Measurements from ENCODE around the gene C12orf76. TPM values are rescaled to one million over a fixed set of nuclear protein-coding genes. Genes with fewer than 3 reads are reported as not detected.

Gene C12orf76
- total and polyA plus RNA-seq, 2 of the 13 experiments (the other 11 are each of a cell fraction or from before 2014, with no cell fraction given) = 15.8 to 38.4 TPM

DNA sequence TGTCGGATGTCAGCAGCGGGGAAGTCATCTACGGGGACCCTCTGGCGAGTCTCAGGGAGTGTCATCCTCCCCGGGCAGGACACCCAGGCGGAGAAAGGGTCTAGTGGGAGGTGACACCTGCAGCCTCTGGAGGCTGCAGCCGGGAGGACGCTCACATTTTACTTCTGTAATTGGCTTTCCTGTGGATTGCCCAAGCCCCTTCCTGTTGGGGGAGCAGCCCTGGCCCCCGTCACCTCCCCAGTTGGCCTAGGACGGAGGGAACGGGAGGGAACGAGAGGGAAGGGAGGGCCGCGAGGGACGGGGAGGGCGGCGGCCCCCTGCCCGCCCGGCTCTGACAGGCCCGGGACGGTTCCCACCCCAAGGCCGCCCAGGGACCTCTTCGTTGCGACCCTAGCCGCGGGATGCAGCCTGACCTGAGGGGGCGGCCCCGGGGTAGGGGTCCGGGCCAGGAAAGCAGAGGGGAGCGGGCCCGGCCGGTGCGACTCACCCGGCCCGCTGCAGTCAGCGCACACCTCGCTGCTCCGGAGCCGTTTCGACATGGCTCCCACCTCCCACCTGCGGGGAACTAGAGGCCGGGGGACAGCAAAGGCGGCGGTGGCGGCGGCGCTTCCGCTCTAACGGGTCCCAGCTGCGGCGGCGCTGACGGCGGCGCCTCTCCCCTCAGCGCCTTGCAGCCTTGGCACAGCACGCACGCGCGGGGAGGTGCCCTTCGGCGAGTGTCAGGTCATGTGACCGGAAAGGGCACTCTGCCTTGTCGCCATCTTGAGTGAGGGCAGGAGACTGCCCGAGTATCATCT is 52.4 kb downstream of the C12orf76 start, which contains the start of gene GIT2 (continued):
- TF ChIP-seq BCL3 (CRISPR knock-in tag; IDR thresholded peaks at IDR 0.05) (peak; percentile 79; the same call in 1 of the 2 replicates), RFX1 (IDR thresholded peaks at IDR 0.05) (no peak), HMGA1 (CRISPR knock-in tag; conservative IDR thresholded peaks at IDR 0.05) (no peak), ETV6 (CRISPR knock-in tag; conservative IDR thresholded peaks at IDR 0.05) (peak; percentile 40; the same call in 1 of the 2 replicates), HMG20A (CRISPR knock-in tag; IDR thresholded peaks at IDR 0.05; ENCODE audit: borderline replicate concordance) (no peak), SOX13 (IDR thresholded peaks at IDR 0.05) (no peak), SOX13 (CRISPR knock-in tag; conservative IDR thresholded peaks at IDR 0.05 in 1 of 2, IDR thresholded peaks at IDR 0.05 in 1 of 2) (no peak), CBX1 (IDR thresholded peaks at IDR 0.05; ENCODE audit: low read depth) (no peak), ZMAT3 (CRISPR knock-in tag; conservative IDR thresholded peaks at IDR 0.05) (no peak; the same call in 1 of the 2 replicates), TCF7L2 (IDR thresholded peaks at IDR 0.05; ENCODE audit: low read depth, low read length) (no peak), KLF13 (CRISPR knock-in tag; IDR thresholded peaks at IDR 0.05) (0 out of 2 replicates have a peak, but pooled peaks have one; percentile 53), SALL1 (CRISPR knock-in tag; IDR thresholded peaks at IDR 0.05) (peak; percentile 66), ZNF720 (CRISPR knock-in tag; IDR thresholded peaks at IDR 0.05) (no peak), MIER2 (CRISPR knock-in tag; IDR thresholded peaks at IDR 0.05) (no peak), CBX2 (IDR thresholded peaks at IDR 0.05; ENCODE audit: low read depth, low read length) (no peak), CBX2 (CRISPR knock-in tag; IDR thresholded peaks at IDR 0.05; ENCODE audit: low read depth) (no peak), TSC22D2 (CRISPR knock-in tag; IDR thresholded peaks at IDR 0.05; ENCODE audit: borderline replicate concordance) (no peak)
- TF ChIP-seq, protein P1, sequence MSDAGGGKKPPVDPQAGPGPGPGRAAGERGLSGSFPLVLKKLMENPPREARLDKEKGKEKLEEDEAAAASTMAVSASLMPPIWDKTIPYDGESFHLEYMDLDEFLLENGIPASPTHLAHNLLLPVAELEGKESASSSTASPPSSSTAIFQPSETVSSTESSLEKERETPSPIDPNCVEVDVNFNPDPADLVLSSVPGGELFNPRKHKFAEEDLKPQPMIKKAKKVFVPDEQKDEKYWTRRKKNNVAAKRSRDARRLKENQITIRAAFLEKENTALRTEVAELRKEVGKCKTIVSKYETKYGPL (CRISPR knock-in tag; IDR thresholded peaks at IDR 0.05) = no peak
- TF ChIP-seq, protein P2, sequence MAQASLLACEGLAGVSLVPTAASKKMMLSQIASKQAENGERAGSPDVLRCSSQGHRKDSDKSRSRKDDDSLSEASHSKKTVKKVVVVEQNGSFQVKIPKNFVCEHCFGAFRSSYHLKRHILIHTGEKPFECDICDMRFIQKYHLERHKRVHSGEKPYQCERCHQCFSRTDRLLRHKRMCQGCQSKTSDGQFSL (CRISPR knock-in tag; IDR thresholded peaks at IDR 0.05) = peak; percentile 30; the same call in 1 of the 2 replicates
- TF ChIP-seq, protein P3, sequence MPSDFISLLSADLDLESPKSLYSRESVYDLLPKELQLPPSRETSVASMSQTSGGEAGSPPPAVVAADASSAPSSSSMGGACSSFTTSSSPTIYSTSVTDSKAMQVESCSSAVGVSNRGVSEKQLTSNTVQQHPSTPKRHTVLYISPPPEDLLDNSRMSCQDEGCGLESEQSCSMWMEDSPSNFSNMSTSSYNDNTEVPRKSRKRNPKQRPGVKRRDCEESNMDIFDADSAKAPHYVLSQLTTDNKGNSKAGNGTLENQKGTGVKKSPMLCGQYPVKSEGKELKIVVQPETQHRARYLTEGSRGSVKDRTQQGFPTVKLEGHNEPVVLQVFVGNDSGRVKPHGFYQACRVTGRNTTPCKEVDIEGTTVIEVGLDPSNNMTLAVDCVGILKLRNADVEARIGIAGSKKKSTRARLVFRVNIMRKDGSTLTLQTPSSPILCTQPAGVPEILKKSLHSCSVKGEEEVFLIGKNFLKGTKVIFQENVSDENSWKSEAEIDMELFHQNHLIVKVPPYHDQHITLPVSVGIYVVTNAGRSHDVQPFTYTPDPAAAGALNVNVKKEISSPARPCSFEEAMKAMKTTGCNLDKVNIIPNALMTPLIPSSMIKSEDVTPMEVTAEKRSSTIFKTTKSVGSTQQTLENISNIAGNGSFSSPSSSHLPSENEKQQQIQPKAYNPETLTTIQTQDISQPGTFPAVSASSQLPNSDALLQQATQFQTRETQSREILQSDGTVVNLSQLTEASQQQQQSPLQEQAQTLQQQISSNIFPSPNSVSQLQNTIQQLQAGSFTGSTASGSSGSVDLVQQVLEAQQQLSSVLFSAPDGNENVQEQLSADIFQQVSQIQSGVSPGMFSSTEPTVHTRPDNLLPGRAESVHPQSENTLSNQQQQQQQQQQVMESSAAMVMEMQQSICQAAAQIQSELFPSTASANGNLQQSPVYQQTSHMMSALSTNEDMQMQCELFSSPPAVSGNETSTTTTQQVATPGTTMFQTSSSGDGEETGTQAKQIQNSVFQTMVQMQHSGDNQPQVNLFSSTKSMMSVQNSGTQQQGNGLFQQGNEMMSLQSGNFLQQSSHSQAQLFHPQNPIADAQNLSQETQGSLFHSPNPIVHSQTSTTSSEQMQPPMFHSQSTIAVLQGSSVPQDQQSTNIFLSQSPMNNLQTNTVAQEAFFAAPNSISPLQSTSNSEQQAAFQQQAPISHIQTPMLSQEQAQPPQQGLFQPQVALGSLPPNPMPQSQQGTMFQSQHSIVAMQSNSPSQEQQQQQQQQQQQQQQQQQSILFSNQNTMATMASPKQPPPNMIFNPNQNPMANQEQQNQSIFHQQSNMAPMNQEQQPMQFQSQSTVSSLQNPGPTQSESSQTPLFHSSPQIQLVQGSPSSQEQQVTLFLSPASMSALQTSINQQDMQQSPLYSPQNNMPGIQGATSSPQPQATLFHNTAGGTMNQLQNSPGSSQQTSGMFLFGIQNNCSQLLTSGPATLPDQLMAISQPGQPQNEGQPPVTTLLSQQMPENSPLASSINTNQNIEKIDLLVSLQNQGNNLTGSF (CRISPR knock-in tag; IDR thresholded peaks at IDR 0.05) = no peak; the same call in 1 of the 2 replicates
- TF ChIP-seq, protein P4, sequence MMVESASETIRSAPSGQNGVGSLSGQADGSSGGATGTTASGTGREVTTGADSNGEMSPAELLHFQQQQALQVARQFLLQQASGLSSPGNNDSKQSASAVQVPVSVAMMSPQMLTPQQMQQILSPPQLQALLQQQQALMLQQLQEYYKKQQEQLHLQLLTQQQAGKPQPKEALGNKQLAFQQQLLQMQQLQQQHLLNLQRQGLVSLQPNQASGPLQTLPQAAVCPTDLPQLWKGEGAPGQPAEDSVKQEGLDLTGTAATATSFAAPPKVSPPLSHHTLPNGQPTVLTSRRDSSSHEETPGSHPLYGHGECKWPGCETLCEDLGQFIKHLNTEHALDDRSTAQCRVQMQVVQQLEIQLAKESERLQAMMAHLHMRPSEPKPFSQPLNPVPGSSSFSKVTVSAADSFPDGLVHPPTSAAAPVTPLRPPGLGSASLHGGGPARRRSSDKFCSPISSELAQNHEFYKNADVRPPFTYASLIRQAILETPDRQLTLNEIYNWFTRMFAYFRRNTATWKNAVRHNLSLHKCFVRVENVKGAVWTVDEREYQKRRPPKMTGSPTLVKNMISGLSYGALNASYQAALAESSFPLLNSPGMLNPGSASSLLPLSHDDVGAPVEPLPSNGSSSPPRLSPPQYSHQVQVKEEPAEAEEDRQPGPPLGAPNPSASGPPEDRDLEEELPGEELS (CRISPR knock-in tag; IDR thresholded peaks at IDR 0.05) = peak; percentile 37; the same call in 1 of the 2 replicates

All from HepG2 (cell line).